ENCODE data around the gene TBL1XR1. TPM values are rescaled to one million over a fixed set of nuclear protein-coding genes. Genes with fewer than 3 reads are reported as not detected.

Gene TBL1XR1
- total RNA-seq, 1 donor from 2014 or later = 164 TPM

DNA sequence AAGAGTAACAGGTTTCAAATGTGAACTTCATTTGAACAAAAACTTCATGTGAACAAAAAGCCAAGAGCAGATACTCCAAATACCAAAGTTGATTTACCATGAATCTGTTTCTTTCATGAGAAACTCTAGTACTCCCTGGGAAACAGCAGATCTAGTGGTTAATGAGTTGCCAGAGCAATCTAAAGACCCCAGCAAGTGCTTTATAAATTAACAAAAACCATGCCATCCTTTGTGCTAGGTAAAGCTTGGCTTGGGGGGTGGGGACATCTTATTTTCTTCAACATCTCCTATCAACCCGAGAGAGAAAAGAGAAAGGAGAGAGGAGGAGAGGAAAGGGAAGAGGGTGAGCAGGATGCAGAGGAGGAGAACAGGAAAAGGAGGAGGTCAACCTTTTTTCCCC lies 100.7 kb downstream of the TBL1XR1 start:
- intact Hi-C loops (cut with DNase I) = no loop called here
- DNase-seq (ENCODE audit: low spot score) = no peak

- intact Hi-C loops (cut with DNase I) = no loop called here
These were observed 103.3 kb downstream of the TBL1XR1 start for GRCh38 chr3:177093966-177094365.

DNA sequence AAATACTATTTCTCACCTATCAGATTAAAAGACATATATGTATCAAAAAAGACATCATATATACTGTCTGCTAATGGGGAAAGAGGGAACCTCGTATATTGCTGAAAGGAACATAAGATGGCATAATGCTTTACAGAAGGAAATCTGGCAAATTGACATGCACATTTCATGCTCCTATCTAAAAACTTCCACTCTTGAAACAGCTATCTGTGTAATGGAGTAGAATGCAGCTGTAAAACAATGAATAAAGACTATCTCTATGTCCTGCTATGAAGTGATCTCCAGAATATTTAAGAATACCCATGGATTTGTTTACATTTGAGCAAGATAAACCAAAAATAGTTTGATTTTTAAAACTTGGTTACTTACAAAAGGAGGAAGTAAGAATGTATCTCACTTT lies 107.4 kb downstream of the TBL1XR1 start:
- intact Hi-C loops (cut with DNase I) = no loop called here
- no peak for DNase-seq (ENCODE audit: low spot score)

More at GRCh38 chr3:177093966-177094365, 103.3 kb downstream of the TBL1XR1 start:
- DNase-seq (ENCODE audit: low spot score) = no peak

GRCh38 chr3:177089110-177089509 lies 108.2 kb downstream of the TBL1XR1 start:
- intact Hi-C loops (cut with DNase I) = no loop called here

GRCh38 chr3:177085794-177086193 lies 111.5 kb downstream of the TBL1XR1 start:
- DNase-seq (ENCODE audit: low spot score) = no peak
- intact Hi-C loops (cut with DNase I) = no loop called here

More at GRCh38 chr3:177089110-177089509, 108.2 kb downstream of the TBL1XR1 start:
- no peak for DNase-seq (ENCODE audit: low spot score)

- intact Hi-C loops (cut with DNase I) = no loop called here
- DNase-seq (ENCODE audit: low spot score) = no peak
These were observed 112.7 kb downstream of the TBL1XR1 start for GRCh38 chr3:177084616-177085015.

- DNase-seq (ENCODE audit: low spot score) = no peak
- intact Hi-C loops (cut with DNase I) = no loop called here
These were observed 117.2 kb downstream of the TBL1XR1 start for GRCh38 chr3:177080122-177080521.

GRCh38 chr3:177079684-177080083 lies 117.6 kb downstream of the TBL1XR1 start:
- intact Hi-C loops (cut with DNase I) = no loop called here

DNA sequence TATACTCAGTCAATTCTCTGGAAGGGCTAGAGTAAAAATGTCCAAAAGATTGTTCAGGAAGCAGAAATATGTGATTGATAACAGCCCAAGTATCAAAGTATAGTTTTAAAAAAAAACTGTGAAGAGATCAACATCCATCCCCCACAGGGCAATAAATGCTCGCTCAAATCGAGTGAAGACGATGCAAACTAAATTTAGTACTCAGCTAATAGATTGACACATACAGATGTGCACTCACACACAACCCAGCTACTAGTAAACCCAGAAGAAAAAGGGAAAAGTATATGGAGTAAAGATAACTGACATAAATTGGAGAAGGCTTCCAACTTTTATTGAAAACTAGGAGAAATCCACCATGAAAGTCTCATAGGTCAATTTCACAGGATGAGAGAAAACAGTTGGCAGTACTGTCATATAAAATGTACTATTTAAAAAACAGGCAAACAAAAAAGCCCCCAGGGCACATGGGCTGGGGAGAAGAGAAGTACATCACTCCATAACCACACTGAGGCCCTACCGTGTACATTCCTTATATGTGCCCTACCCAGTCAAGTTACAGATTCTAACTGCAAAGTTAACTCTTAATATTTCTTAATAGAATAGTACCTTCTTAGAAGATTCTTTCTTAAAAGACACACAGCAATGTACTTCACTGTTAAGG lies 125.7 kb downstream of the TBL1XR1 start:
- intact Hi-C loops (cut with DNase I) = no loop called here

More at GRCh38 chr3:177079684-177080083, 117.6 kb downstream of the TBL1XR1 start:
- no peak for DNase-seq (ENCODE audit: low spot score)

DNA sequence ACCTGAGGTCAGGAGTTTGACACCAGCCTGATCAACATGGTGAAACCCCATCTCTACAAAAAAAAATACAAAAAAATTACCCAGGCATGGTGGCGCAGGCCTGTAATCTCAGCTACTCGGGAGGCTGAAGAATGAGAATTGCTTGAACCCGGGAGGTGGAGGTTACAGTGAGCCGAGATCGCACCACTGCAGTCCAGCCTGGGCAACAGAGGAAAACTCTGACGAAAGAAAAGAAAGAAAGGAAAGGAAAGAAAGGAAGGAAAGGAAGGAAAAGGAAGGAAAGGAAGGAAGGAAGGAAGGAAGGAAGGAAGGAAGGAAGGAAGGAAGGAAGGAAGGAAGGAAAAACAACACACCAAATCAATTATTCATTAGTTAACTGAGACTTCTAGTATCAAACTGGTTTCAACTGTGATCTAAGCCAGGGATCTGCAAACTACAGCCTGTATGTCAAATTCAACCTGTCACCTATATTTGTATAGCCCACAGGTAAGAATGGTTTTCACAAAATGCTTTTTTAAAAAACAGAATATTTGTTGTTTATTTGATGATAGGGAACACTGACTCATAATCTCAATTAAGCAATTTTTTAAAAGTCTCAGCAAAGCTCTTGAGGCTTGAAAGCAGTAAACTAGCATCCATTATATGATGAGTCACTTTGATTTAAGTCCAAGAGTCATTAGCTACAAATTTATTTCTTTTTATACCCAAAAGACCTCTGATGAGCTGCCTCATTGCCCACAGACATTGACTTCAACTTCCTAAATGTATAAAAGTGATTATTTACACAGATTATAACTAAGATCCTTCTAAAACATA lies 127.6 kb downstream of the TBL1XR1 start:
- DNase-seq (ENCODE audit: low spot score) = no peak
- intact Hi-C loops (cut with DNase I) = loop anchor here (10.0 kb wide), 1 partner anchor 545 kb away; no protein-coding TSS in a partner anchor

More for the DNA sequence above, 125.7 kb downstream of the TBL1XR1 start:
- no peak for DNase-seq (ENCODE audit: low spot score)

- DNase-seq (ENCODE audit: low spot score) = no peak
- intact Hi-C loops (cut with DNase I) = loop anchor here (10.0 kb wide), 1 partner anchor 546 kb away; no protein-coding TSS in a partner anchor
These were observed 128.3 kb downstream of the TBL1XR1 start for GRCh38 chr3:177068967-177069366.

- no peak for DNase-seq (ENCODE audit: low spot score)
- intact Hi-C loops (cut with DNase I) = loop anchor here (10.0 kb wide), 1 partner anchor 549 kb away; no protein-coding TSS in a partner anchor
These were observed 131.2 kb downstream of the TBL1XR1 start for GRCh38 chr3:177066068-177066467.

DNA sequence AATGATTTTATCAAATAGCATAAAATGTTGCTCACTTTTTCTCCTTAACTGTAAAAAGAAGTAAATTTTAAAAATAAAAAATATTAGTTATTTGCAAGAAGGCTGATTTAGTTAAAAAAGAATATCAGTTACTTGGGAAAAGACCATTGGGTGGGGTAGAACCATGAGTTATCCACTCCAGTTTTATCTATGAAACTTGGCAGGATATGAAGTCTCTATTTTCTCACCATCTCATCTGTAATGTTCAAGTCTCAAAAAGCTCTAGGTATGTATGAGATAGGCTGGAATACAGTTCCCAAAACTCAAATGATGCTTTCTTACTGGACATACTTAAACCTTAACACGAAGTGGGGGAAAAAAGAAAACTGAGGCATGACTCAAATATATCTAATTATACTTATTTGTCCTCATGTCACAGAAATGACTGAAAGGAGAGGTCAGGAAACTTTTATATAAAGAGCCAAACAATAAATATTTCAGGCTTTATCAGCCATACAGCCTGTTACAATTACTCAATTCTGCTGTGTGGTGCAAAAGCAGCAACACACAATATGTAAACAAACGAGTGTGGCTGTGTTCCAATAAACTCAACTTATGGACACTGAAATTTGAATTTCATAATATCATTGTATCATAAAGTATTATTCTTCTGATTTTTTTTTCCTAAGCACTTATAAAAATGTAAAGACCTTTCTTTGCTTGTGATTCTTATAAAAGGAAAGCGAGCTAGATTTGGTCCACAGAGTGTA lies 131.8 kb downstream of the TBL1XR1 start:
- no peak for DNase-seq (ENCODE audit: low spot score)
- intact Hi-C loops (cut with DNase I) = loop anchor here (10.0 kb wide), 1 partner anchor 549 kb away; no protein-coding TSS in a partner anchor

DNA sequence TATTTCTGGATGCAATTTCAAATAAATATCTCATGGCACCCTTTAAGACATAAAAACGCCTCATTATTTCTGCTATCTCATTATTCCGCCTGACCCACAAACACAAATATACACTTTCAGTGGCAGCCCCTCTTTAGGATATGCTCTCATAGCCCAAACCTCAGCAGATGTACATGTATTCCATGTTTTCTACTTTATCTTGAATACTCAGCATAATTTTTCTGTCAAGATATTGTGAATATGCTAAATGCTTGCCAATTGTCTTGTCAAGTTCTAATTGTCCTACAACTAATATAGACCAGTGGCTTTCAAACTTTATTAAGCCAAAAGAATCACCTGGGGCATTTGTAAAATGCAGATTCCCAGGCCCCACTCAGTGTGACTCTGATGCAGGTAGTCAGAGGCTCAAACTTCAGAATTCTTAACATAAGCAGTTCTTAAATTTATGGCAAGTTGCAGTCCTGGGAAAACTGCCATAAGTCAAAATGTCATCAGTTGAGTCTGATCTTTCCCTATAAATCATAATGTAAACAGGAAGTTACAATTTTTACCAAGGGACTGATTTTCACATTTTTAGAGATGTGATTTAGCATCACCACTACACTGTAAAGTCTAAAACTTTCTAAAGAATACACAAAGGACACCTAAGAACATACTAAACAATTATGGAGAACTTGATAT lies 135.1 kb downstream of the TBL1XR1 start:
- intact Hi-C loops (cut with DNase I) = loop anchor here (5.0 to 10.0 kb wide), 2 partner anchors 130 to 553 kb away; no protein-coding TSS in a partner anchor
- DNase-seq (ENCODE audit: low spot score) = no peak

- no peak for DNase-seq (ENCODE audit: low spot score)
- intact Hi-C loops (cut with DNase I) = loop anchor here (5.0 to 10.0 kb wide), 2 partner anchors 131 to 553 kb away; no protein-coding TSS in a partner anchor
These were observed 135.9 kb downstream of the TBL1XR1 start for GRCh38 chr3:177061369-177061768.

DNA sequence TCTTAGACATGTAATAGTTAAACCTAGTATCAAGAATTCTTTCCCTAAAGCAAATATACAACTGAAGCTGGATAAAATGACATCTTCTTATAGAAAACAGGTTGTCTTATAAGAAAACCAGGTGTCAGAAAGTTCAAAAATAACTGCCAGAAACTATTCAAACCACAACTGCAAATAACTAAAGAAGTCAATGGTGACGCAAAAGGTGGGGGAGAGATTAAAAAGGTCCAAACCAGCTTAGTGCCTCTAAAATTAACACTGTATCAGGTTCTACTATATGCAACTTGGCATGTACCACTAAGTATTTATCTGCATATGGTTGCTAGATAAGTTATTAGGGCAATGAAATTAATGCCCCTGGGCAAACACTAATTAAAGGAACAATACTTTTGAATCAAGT lies 136.8 kb downstream of the TBL1XR1 start:
- DNase-seq (ENCODE audit: low spot score) = no peak
- intact Hi-C loops (cut with DNase I) = loop anchor here (5.0 to 10.0 kb wide), 2 partner anchors 132 to 554 kb away; no protein-coding TSS in a partner anchor

DNA sequence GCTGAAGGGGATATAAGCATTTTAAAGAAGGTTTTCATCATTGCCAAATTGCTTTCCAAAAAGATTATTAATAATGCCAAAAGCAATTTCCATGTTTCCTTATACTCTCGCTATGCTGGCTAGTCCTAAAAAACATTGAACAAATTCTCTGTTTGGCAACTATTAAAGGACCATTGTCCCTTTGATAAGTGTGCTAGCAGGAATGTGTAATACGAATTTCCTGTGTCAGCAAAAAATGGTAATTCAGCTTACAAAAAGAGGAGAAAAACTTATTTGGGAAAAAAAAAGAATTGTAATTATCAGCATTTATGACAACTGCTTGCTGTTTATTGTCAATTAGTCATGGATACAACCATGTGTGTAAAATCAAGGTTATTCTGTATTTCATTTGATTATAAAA lies 138.6 kb downstream of the TBL1XR1 start:
- DNase-seq (ENCODE audit: low spot score) = no peak
- intact Hi-C loops (cut with DNase I) = loop anchor here (5.0 to 10.0 kb wide), 2 partner anchors 59 to 666 kb away; no protein-coding TSS in a partner anchor

DNA sequence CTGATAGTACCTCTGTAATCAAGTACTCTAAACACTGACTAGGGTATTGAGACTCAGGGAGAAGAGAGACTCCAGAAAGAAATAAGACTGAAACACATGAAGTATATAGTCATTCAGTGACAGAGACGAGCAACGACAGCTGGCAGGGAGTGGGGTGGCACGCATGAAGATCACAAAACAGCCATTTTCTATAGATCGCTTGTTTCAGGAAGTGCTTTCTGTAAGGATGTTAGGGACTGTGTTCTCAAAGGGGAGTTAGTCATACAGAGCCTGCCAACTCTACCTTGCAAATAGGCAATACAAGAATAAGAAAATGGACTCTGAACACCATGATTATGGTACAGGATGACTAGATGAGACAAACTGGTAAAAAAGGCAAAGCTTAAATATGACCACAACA lies 139.5 kb downstream of the TBL1XR1 start:
- no peak for DNase-seq (ENCODE audit: low spot score)
- intact Hi-C loops (cut with DNase I) = loop anchor here (5.0 to 10.0 kb wide), 2 partner anchors 60 to 667 kb away; no protein-coding TSS in a partner anchor

GRCh38 chr3:177056927-177057326 lies 140.4 kb downstream of the TBL1XR1 start:
- intact Hi-C loops (cut with DNase I) = loop anchor here (5.0 to 10.0 kb wide), 2 partner anchors 60 to 668 kb away; no protein-coding TSS in a partner anchor
- DNase-seq (ENCODE audit: low spot score) = no peak

Data from cardiac septum (tissue), 1 donor.